HG03159 (cell line): Measurements from ENCODE around the gene MRO.
"Not testable (repeated sequence)": the region's sequence is repeated elsewhere in the genome, so short reads cannot be mapped to it uniquely, and the experiment has no call there.

Experiments
- ATAC-seq: cut with Tn5 transposase; IDR thresholded peaks from one replicate; pipeline ENCODE4 v1.9.1; 2021; ENCODE audit warnings: mild to moderate bottlenecking, moderate library complexity; ENCODE audit not compliant: unreplicated experiment

MRO gene

DNA sequence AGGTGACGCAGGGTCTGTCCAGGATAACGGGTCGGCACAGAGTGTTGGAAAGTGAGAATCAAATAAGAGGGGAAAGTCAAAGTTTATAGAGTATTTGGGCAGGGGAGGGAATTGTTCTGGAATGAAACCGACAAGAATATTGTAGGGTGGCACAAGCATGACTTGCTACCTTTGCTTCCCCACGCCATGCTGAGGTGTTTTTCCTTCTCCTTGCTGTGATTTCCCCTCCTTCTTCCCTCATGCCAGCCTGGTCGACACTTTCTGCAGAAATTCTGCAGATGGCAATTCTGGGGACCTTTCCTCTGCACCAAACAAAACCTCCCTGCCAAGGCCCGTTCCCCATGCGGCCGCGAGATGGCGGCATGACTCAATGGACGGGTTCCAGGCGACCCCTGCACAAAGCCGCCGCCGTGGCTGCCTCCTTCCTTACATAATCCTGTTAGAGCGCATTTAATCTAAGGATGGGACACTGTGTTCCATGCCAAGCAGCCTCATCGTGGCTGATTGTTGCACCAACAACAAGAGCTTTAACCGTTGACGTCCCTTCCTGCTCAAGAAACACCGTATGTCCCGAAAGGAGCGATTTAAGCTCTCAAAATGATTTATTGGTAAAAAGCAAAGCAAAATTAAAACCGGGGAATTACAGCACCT lies at the start of gene MRO:
MRO (minus strand) TSS at position 289 of the 651 bp plus-strand sequence. CDS start 10,616 bp downstream, outside the sequence.
- ATAC-seq, result peak; percentile 93

DNA sequence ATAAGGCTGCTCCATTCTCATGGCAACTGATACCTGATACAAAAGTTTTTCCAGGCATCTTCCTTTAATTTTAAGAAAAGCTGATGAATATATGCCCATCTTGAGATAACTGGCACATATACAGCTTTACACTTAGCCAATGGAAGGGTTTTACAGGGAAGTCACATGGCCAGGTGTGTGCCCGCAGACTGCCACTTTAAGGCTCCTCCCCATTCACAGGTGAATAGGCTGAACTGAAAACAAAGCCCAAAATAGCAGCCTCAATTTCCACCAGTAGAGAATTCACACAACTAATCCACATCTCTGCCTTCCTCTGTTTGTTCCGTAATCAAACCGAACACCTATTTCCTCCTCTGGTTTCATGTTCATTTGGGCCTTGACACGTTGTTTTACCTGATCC lies 49.3 kb upstream of the MRO start:
- ATAC-seq, result no peak

DNA sequence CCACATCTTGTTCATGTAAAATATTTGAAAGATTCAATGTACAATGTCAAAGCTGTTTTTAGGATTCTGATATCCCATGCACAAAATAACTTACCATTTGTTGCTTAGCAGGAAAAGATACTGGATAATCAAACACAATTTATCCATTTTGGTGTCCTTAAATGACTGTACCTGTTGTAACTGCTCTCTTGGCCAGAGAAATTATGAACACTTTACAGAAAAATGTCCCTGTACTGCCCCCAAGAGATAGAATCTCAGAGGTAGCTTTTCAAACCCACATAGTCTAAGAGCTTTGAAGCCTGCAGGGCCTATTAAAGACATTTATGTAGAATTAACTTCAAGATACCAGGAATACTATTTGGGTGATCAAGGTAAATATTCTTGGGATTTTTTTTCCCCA lies 46.9 kb upstream of the MRO start:
- no peak for ATAC-seq

DNA sequence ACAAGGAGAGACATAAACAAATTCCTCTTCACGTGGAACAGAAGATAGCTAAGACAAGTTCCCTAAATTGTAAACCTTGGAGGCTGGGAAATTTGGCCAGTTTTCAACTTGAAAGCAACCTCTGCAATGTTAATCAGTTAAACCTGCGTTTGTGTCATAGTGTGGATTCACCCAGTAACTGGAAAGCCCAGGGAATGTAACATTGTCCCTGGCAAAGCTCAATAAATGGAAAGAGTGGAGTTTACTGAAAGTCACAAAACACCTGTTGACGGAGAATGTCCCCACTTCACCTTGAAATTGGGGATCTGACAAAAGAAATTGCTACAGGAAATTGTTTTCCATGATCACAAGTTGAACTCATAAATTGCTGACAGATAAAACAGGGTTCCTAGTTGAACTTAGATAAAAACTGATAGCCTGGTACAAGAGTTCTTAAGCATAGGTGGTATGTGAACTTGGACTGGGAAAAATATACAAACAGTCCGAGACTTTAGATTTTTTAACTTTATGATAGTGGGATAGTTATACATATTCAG lies 44.1 kb upstream of the MRO start:
- ATAC-seq, result no peak

DNA sequence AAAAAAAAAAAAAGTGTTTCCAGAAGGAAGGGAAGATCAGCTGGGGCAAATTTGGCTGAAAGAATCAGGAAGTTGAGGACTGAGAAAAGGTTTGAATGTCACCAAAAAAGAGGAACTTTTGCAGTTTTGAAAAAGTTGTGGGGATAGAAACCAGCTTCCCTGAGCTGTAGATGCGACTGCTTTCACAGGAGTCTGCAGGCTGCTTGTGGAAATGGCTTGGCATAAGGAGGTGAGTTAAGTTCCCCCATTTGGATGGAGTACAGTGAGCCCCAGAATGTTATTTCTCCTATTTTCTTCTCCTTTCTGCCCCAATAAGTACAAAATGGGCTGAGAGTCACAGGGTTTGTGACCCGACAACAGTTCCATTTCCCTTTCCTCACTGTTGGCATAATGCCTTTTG lies 42.6 kb upstream of the MRO start:
- no peak for ATAC-seq

DNA sequence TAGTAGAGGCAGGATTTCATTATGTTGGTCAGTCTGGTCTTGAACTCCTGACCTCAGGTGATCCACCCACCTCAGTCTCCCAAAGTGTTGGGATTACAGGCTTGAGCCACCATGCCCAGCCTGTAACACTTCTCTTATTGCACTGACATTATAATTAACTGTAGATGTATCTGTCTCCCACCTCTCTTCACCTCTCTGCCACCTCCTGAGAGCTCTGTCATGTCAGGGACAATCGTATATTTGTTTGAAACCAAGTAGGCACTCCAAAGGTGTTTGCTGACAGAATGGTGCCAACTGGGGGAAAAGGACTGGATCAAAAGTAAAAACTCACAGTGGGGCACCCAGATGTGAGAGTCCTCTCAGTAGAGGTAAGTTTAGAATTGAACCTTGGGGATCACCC lies 41.8 kb upstream of the MRO start:
- ATAC-seq, result no peak

DNA sequence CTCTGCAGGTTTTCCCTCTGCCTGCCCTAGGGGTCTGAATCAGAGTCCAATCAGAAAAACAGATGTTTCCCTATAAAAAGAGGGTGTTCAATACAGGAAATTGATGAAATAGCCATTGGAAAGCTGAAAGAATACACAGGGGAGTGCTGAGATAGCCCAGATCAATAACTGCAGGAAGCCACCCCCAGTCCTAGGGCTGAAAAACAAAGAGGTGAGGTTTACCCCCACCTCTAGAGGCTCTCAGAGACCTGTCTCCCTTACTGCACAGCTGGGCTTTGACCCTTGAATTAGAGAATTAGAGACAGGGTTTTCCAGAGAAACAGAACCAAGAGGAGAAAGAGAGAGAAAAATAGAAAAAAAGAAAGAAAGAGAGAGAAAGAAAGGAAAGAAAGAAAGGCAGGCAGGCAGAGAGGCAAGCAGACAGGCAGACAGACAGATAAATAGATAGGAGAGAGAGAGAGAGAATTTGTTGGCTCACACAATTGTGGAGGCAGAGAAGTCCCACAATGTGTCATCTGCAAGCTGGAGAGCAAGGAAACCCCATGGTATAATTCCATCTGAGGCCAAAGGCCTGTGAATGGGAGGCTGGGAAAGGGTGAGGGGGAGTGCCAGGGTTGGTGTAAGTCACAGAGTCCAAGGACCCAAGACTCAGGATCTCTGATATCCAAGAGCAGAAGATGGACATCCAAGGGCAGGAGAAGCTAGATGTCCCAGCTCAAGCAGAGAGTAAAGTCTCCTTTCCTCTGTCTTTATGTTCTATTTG lies 40.2 kb upstream of the MRO start:
- ATAC-seq, result no peak

DNA sequence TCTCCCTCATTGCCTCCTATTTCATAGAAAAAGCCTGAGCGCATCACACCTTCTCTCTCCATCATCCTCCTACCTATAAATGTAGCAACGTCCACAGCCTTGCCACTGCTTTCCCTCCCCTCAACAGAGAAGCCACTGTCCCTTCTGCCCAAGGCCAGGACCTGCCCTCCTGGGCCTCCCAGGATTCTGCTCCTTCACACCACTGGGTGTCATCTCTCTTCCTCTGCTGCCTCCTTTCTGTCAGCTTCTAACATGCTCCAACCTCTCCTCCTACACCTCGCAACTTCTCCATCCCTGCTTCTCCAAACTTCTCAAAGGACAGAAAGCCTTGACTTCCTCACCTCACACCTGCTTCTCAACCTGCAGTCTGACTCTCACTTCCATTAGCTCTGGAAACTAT lies 37.9 kb upstream of the MRO start:
- ATAC-seq, result no peak

DNA sequence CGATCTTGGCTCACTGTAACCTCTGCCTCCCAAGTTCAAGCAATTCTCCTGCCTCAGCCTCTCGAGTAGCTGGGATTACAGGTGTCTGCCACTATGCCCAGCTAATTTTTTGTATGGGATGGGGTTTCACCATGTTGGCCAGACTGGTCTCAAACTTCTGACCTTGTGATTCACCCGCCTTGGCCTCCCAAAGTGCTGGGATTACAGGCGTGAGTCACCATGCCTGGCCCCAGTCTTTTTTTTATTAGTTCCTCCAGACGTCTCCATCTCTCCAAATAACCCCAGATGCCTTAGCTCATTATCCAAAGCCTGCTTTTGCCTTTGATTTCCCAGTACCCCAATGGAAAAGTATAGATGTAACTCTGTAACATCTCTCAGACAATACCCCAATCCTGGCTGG lies 37.4 kb upstream of the MRO start:
- not testable (repeated sequence) for ATAC-seq

DNA sequence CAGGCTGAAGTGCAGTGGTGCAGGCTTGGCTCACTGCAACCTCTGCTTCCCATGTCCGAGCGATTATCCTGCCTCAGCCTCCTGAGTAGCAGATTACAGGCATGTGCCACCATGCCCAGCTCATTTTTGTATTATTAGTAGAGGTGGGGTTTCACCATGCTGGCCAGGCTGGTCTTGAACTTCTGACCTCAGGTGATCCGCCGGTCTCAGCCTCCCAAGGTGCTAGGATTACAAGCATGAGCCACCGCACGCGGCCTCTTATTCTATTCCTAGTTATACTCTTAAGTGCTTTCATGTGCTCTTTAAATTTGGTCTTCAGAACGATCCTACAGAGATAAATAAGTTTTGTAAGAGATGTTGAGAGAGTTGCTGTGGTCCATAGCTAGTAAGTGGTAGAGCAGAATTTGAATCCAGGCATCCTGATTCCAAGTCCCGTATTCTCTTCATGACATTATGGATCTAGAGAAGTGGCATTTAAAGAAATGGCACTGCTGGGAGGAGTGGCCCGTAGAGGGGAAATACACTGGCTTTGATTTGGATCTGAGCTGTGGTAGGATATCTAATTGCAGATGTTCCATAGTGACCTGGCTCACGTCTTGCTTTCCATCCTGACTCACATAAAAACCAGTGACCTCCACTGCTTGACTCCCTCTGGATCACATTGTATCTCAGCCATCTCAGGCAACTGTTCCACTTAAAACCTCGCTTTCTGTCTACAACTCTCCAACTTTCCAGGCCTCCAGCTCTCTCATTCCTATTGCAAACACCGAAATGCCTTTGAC lies 36.4 kb upstream of the MRO start:
- no peak for ATAC-seq

DNA sequence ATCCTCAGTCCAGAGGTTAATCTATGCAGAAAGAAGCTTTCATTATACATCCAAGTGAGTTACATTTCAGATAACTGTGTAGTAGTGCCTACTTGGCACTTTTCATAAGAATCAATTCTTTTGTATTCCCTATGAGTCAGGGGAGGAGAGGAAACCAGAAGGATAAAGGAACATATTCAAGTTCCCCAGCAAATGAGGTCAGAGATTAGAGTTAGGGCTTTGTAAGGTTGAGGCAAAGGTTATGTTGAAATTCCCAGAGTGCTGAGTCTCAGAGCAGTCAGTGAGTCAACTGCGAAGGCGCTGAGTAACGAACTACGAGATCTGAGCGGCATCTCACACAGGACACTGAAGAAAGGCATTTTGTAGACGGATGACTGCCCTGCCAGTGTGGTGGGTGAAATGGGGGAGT lies 34.1 kb upstream of the MRO start:
- ATAC-seq, result no peak

DNA sequence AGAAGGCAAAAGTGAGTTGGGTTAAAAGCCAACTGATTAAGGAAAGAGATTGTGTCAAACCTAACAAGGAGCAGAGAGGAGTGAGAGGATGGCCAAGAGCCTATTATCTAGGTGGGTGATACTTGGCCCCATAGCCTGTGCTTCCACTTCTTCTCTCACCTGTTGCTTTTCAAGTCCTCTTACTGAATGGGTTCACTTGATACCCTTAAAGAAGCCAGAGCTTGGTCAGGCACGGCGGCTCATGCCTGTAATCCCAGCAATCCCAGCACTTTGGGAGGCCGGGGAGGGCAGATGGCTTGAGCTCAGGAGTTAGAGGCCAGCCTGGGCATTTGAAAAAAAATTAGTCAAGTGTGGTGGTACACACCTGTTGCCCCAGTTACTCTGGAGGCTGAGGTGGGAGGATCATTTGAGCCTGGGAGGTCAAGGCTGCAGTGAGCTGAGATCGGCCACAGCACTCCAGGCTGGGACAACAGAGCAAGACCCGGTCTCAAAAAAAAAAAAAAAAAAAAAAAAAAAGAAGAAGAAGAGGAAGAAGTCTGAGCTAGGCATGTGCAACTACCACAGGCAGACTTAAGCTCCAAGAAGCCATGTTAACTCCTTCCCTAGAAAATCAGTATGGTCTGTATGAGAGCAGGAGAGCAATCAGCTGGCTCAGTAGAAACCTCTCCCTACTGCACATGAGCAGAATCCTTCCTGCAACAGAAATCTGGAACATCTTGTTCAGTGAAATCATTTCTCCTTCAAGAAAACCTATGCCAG lies 30.7 kb upstream of the MRO start:
- no peak for ATAC-seq

DNA sequence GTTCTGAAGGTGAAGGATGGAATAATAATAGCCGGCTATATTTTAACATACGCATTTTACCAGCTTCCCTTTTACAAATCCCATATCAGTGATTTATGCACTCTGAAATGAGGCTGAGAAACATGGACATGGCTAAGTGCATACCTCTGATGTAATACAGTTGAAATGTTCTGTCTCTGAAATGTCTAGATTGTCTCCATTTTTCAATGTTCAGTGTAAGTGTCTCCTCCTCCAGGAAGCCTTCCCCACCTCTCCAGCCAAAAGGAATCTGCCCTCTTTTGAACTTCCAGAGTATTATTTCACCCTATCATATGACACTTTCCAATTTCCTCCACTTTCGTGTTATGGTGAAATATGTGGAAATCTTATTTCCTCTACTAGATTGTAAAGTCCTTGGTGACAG lies 29.6 kb upstream of the MRO start:
- no peak for ATAC-seq

DNA sequence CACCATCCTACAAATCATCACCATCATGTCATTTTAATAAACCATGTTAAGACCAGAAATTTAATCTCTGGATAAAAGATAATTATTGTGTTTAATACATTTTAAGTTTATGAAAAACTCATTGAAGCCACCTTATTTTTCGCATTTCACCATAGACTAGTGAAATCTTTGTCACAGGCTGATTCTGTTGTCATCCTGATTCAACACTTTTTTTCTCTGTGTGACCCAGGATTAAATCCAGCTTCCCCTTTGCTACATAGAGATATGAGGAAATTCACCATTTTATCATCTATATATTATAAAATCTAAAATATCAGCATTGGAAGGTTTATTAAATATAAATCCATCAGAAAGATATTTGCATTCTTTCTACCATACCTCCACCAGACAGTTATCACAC lies 29.2 kb upstream of the MRO start:
- no peak for ATAC-seq

DNA sequence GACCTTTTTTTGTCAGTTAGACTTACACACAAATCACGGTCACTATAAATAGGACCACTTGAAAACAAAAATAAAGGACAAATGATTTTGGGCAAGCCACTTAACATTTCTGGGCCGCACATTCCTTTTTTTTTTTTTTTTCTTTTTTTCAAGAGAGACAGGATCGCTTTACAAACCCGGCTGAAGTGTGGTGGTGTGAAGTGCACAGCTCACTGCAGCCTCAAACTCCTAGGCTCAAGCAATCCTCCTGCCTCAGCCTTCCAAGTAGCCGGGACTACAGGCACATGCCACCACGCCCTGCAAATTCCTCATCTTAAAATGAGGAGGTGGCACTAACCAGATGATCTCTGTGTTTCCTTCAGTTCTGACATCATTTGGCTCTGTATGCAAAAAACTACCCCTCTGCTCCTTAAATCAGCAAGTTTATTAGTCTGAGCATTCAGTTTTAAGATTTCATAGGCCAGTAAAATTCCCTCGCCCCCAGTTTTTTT lies 28.3 kb upstream of the MRO start:
- no peak for ATAC-seq

DNA sequence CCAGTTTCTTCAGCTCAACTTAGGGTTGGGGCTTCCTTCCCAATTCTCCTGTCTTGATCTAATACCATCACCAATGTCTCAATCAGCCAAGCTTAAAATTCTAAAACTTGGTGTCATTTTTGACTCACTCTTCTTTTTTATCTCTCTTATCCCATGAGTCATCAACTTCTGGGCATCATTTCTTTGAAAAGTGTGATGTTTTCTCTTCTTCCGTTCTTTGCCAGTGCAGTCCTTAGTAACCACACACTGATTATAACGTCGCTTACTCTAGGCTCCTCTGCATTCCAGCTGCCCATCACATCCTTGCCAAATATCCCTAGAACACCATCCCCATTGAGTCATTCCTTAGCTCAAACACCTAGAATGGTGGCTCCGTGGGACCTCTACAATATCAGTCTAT lies 27.4 kb upstream of the MRO start:
- ATAC-seq, result no peak

DNA sequence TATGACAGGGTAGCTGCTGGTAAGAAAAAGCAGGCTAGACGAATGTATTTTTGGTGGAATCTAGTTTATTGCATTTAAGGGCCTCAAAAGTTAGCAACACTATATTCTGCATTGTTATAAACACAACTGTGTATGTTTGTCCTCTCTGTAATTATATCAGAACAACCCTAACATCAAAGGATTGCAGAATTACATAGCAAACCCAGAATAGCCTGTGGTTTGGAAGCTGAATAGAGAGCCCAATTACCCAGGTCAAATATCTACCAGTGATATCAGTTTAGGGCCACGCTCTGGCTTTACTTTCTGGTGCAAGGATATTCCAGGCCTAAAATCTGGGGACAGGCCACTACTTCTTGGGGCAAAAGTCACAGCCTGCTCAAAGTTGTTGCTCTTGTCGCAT lies 25.1 kb upstream of the MRO start:
- no peak for ATAC-seq

DNA sequence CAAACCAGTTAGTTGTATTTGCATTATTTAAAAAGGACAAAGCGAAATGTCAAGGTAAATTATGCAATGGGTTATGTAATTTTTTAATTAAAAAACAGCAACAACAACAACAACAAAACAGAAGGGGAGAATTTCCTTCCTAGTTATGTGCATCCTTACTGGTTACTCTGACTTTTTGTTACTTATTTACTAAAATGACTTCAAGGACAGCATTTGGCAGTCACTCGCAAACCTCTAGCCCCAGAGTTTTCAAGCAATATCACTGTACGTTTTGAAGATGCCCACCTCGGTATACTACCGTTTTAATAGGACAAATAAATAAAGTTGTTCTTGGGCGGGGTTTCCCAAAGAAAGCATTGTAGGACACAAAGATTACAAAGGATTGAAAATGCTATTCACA lies 24.7 kb upstream of the MRO start:
- no peak for ATAC-seq

DNA sequence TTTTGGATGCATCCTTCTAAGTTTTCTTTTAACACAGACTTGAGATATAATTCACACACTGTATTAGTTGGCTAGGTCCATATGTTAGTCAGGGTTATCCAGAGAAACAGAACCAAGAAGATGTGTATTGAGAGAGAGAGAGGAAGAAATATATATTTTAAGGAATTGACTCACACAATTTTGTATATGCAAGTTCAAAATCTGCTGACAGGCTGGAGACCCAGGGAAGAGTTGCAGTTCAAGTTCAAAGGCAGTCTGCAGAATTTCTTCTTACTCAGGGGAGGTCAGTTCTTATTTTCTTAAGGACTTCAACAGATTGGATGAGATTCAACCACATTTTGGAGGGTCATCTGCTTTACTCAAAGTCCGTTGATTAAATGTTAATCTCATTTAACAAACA lies 23.0 kb upstream of the MRO start:
- ATAC-seq, result no peak

DNA sequence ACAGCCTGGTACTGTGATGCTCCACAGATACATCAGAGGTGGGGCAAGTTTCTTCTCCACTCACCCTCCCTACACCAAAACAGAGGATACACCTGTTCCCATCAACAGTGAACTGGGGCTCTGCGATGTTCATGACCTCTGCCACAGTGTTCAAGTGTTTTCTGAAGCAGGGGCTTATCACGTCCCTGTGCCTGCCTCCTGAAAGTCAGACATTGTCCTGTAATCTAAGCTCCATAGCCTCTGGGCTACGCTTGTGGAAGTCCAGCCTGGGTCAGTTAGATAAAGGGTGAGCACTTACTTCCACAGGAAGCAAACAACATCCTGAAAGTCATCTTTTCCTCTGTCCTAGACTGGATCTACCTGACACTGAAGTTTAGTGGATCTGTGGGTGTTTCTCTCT lies 20.2 kb upstream of the MRO start:
- ATAC-seq, result no peak

DNA sequence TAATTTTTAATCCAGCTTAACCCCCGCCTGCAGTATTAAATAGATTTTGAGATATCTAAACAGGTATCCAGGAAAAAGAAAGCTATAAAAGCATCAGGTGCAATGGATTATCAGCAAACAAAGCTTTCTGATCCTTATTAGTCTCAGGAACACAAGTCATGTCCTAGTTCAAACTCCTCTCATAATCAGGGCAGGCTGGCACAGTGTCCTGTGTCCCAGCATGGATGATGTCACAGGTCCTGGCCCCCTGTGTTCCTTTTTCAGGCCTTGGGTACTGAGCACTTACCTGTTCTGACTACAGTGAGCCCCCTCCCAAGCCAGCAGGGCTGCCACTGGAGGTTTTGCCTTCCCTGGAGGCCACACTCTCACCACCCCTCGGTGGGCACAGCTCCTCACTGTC lies 19.5 kb upstream of the MRO start:
- no peak for ATAC-seq
